WTC11 (cell line): Measurements from ENCODE around the gene TRIM45. TPM values are rescaled to one million over a fixed set of nuclear protein-coding genes. Genes with fewer than 3 reads are reported as not detected.

Source experiments
- ATAC-seq: fragments of 200-7000 bp; cut with Tn5 transposase; 2 replicates; pipeline ENCODE4 v1.10.0; 2021; ENCODE audit warnings: mild to moderate bottlenecking, moderate library complexity
- CTCF ChIA-PET: fragments of 300-600 bp; sonication (Branson Sonifier 250); formaldehyde crosslinking; loops from one replicate; lab custom pipeline; 2021; ENCODE audit warnings: antibody characterized with exemption; lab: Charles Lee
- POLR2A ChIA-PET: fragments of 350-600 bp; sonication (Branson Sonifier 250); formaldehyde crosslinking; loops from one replicate; lab custom pipeline; 2021; ENCODE audit warnings: antibody characterized with exemption; lab: Charles Lee
- DNase-seq: peaks from one replicate; pipeline ENCODE4 v3.0.0; 2021; ENCODE audit warnings: low spot score
- H3K27ac Mint-ChIP-seq: 2 replicates; pipeline ENCODE4 v1.8.0; 2021; ENCODE audit warnings: mixed read lengths
- H3K27me3 Mint-ChIP-seq: 2 replicates; pipeline ENCODE4 v1.8.0; 2021; ENCODE audit warnings: low read depth, mild to moderate bottlenecking, moderate library complexity, mixed read lengths
- H3K36me3 Mint-ChIP-seq: 2 replicates; pipeline ENCODE4 v1.8.0; 2021; ENCODE audit warnings: mixed read lengths
- H3K4me1 Mint-ChIP-seq: 2 replicates; pipeline ENCODE4 v1.8.0; 2022; ENCODE audit warnings: mixed read lengths
- H3K4me3 Mint-ChIP-seq: 2 replicates; pipeline ENCODE4 v1.8.0; 2021; ENCODE audit warnings: mild to moderate bottlenecking, moderate library complexity, mixed read lengths
- H3K9me3 Mint-ChIP-seq: 2 replicates; pipeline ENCODE4 v1.8.0; 2021; ENCODE audit warnings: mixed read lengths
- ARID4B ChIP-seq: sonication (generic); formaldehyde crosslinking; IDR thresholded peaks from 2 replicates; pipeline ENCODE4 v1.8.0; 2023; ENCODE audit warnings: missing genetic modification reagents, mild to moderate bottlenecking, borderline replicate concordance
- ATF2 ChIP-seq: sonication (generic); formaldehyde crosslinking; IDR thresholded peaks from 2 replicates; pipeline ENCODE4 v1.8.1; 2022; ENCODE audit warnings: low read depth, missing genetic modification reagents, borderline replicate concordance
- CBFB ChIP-seq: sonication (generic); formaldehyde crosslinking; IDR thresholded peaks from 2 replicates; pipeline ENCODE4 v1.8.1; 2022; ENCODE audit warnings: mild to moderate bottlenecking, low read depth, missing genetic modification reagents
- CREB1 ChIP-seq: sonication (generic); formaldehyde crosslinking; IDR thresholded peaks from 2 replicates; pipeline ENCODE4 v1.8.0; 2023; ENCODE audit warnings: mild to moderate bottlenecking, missing genetic modification reagents
- CREM ChIP-seq: sonication (generic); formaldehyde crosslinking; IDR thresholded peaks from 2 replicates; pipeline ENCODE4 v1.8.1; 2022; ENCODE audit warnings: mild to moderate bottlenecking, missing genetic modification reagents, moderate library complexity
- ELF4 ChIP-seq: sonication (generic); formaldehyde crosslinking; IDR thresholded peaks from 2 replicates; pipeline ENCODE4 v1.8.1; 2022; ENCODE audit warnings: low read depth, mild to moderate bottlenecking, moderate library complexity, missing genetic modification reagents
- EMX1 ChIP-seq: fragments of 250-450 bp; sonication (Bioruptor Pico); IDR thresholded peaks from 2 replicates; pipeline ENCODE4 v1.8.0; 2021; ENCODE audit warnings: mild to moderate bottlenecking
- ERG ChIP-seq: fragments of 250-450 bp; sonication (Bioruptor Pico); IDR thresholded peaks from 2 replicates; pipeline ENCODE4 v1.8.0; 2021; ENCODE audit warnings: mild to moderate bottlenecking
- ETV6 ChIP-seq: sonication (generic); formaldehyde crosslinking; IDR thresholded peaks from 2 replicates; pipeline ENCODE4 v1.8.1; 2022; ENCODE audit warnings: mild to moderate bottlenecking, missing genetic modification reagents
- FOXP1 ChIP-seq: sonication (generic); formaldehyde crosslinking; IDR thresholded peaks from 2 replicates; pipeline ENCODE4 v1.8.0; 2022; ENCODE audit warnings: missing genetic modification reagents, mild to moderate bottlenecking, moderate library complexity, borderline replicate concordance
- FOXP4 ChIP-seq: sonication (generic); formaldehyde crosslinking; IDR thresholded peaks from 2 replicates; pipeline ENCODE4 v1.8.0; 2022; ENCODE audit warnings: mild to moderate bottlenecking, missing genetic modification reagents
- HMGA2 ChIP-seq: fragments of 250-450 bp; sonication (Bioruptor Pico); IDR thresholded peaks from 2 replicates; pipeline ENCODE4 v1.4.0; 2021; ENCODE audit warnings: mild to moderate bottlenecking, moderate library complexity
- KAT7 ChIP-seq: sonication (generic); formaldehyde crosslinking; IDR thresholded peaks from 2 replicates; pipeline ENCODE4 v1.8.1; 2023; ENCODE audit warnings: missing genetic modification reagents, mild to moderate bottlenecking, borderline replicate concordance
- RELA ChIP-seq: sonication (generic); formaldehyde crosslinking; IDR thresholded peaks from 2 replicates; pipeline ENCODE4 v1.8.1; 2022; ENCODE audit warnings: missing genetic modification reagents, mild to moderate bottlenecking, borderline replicate concordance
- SMAD4 ChIP-seq: sonication (generic); formaldehyde crosslinking; IDR thresholded peaks from 2 replicates; pipeline ENCODE4 v1.8.0; 2022; ENCODE audit warnings: mild to moderate bottlenecking, missing genetic modification reagents
- TEAD4 ChIP-seq: sonication (generic); formaldehyde crosslinking; IDR thresholded peaks from 2 replicates; pipeline ENCODE4 v1.8.0; 2022; ENCODE audit warnings: mild to moderate bottlenecking, missing genetic modification reagents
- USF2 ChIP-seq: sonication (generic); formaldehyde crosslinking; IDR thresholded peaks from 2 replicates; pipeline ENCODE4 v1.8.1; 2023; ENCODE audit warnings: mild to moderate bottlenecking, missing genetic modification reagents, moderate library complexity
- ZBTB21 ChIP-seq: sonication (generic); formaldehyde crosslinking; IDR thresholded peaks from 2 replicates; pipeline ENCODE4 v1.8.1; 2023; ENCODE audit warnings: mild to moderate bottlenecking, missing genetic modification reagents, borderline replicate concordance
- ZNF416 ChIP-seq: fragments of 250-450 bp; sonication (Bioruptor Pico); IDR thresholded peaks from 2 replicates; pipeline ENCODE4 v1.9.0; 2021; ENCODE audit warnings: mild to moderate bottlenecking, inconsistent platforms
- ZNF512 ChIP-seq: sonication (generic); formaldehyde crosslinking; IDR thresholded peaks from 2 replicates; pipeline ENCODE4 v1.8.1; 2022; ENCODE audit warnings: missing genetic modification reagents, borderline replicate concordance
- total RNA-seq: library from RNA; stranded (reverse); gene quantifications from 3 replicates; pipeline ENCODE4 v1.2.3, GENCODE V29; 2021

The TRIM45 gene
- total RNA-seq, 1 experiment from 2014 or later: 11.8 TPM

- TF ChIP-seq CBFB (CRISPR knock-in tag): no peak
- no peak for TF ChIP-seq ZNF512 (CRISPR knock-in tag)
- no peak for TF ChIP-seq USF2
- TF ChIP-seq SMAD4: no peak
Measured at GRCh38 chr1:117147341-117147831, 25.8 kb upstream of the TRIM45 start (continued).

- Mint-ChIP-seq H3K27me3 (no peaks in the 10 kb centered on the region), H3K4me1 (peaks cover 17% of the 10 kb centered on the region), H3K36me3 (peaks cover 10% of the 10 kb centered on the region), H3K9me3 (peaks cover 11% of the 10 kb centered on the region), H3K4me3 (no peak overlapping the region), H3K27ac (no peak overlapping the region)
- ATAC-seq: no peak
- DNase-seq: no peak
- no peak for TF ChIP-seq ATF2 (CRISPR knock-in tag)
- no peak for TF ChIP-seq EMX1 (CRISPR knock-in tag)
- no peak for TF ChIP-seq RELA (CRISPR knock-in tag)
- no peak for TF ChIP-seq ERG (CRISPR knock-in tag)
- no peak for TF ChIP-seq ZNF416 (CRISPR knock-in tag)
- TF ChIP-seq TEAD4: no peak
- no peak for TF ChIP-seq ZBTB21
- no peak for TF ChIP-seq CREB1 (CRISPR knock-in tag)
- TF ChIP-seq ELF4 (CRISPR knock-in tag): no peak
- TF ChIP-seq USF2: no peak
- no peak for TF ChIP-seq ETV6 (CRISPR knock-in tag)
- no peak for TF ChIP-seq FOXP1
- no peak for TF ChIP-seq CREM (CRISPR knock-in tag)
- CTCF ChIA-PET: interaction anchor here (2.4 kb wide), 1 partner anchor 138 kb away, joined by 7 read pairs; no protein-coding TSS in a partner anchor
- POLR2A ChIA-PET: no interaction called here
Measured at GRCh38 chr1:117146575-117147340, 25.2 kb upstream of the TRIM45 start.

- Mint-ChIP-seq H3K27ac (no peak overlapping the region), H3K27me3 (no peaks in the 10 kb centered on the region), H3K4me1 (peaks cover 17% of the 10 kb centered on the region), H3K36me3 (peaks cover 3% of the 10 kb centered on the region), H3K9me3 (peaks cover 4% of the 10 kb centered on the region), H3K4me3 (no peak overlapping the region)
- ATAC-seq: no peak
- ChIA-PET CTCF (interaction anchor here (2.4 kb wide), 1 partner anchor 138 kb away, joined by 7 read pairs; no protein-coding TSS in a partner anchor), POLR2A (no interaction called here)
- no peak for DNase-seq
- TF ChIP-seq KAT7: no peak
- no peak for TF ChIP-seq ARID4B (CRISPR knock-in tag)
- no peak for TF ChIP-seq FOXP4
- no peak for TF ChIP-seq HMGA2 (CRISPR knock-in tag)
Measured at GRCh38 chr1:117146072-117146471, 24.5 kb upstream of the TRIM45 start.
